Measurements from ENCODE around the gene TPK1.

TPK1 gene

DNA sequence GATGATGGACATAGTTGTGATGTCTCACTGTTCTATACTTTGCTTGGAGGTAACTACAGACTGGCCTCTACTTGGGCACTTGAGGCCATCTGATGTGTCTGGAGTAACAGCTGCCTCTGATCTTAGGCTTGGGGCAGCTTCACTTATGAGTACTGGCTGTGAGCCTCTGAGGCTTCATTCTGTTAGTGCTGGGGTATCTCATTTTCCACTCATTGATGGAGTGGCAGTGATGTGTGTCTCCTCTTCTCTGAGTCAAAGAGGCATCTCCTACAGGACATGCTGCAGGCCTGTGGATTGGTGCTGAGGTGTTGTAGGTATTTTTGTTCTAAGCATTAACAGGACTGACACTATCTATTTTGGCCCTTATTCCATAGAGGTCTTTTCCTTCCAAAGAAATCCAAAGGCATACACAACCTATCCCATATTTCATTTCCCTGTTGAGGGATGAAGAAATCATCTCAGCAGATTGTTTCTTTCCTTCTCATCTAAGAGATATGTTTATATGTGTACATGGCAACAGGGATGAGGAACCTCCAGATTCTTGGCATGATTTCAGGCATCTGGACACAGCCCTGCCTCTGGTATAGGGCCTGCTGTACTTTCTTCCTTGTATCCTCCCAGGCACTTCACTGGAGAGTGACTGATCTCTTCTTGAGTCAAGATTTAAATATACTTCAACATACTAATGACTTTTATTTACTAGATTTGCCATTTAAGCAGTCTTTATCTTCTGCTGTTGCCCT lies 366.7 kb downstream of the TPK1 start:
- Histone ChIP-seq H3K4me2 (ENCODE audit: low read length, poor library complexity, severe bottlenecking) (no peak overlapping the region), H3K36me3 (ENCODE audit: control insufficient read depth in 1 of 2, insufficient read depth in 2 of 2, low read depth in 1 of 2, low read length in 2 of 2) (no peaks in the 10 kb centered on the region), H3K27me3 (ENCODE audit: control insufficient read depth in 1 of 2, insufficient read depth in 1 of 2, low read length in 2 of 2) (no peaks in the 10 kb centered on the region), H3K4me3 (ENCODE audit: insufficient read depth in 1 of 2, low read depth in 1 of 2, low read length in 2 of 2) (no peak overlapping the region), H2BK120ac (ENCODE audit: low read depth, low read length) (no peak overlapping the region), H3K4me1 (ENCODE audit: control insufficient read depth, insufficient read depth, low read depth, low read length) (peaks cover 1% of the 10 kb centered on the region), H3K23ac (ENCODE audit: low read length in 2 of 2) (no peak overlapping the region), H3K27ac (ENCODE audit: low read length, poor library complexity, severe bottlenecking) (no peak overlapping the region), H2BK5ac (ENCODE audit: low read depth, low read length, poor library complexity, severe bottlenecking) (no peak overlapping the region), H3K9ac (ENCODE audit: low read length) (no peak overlapping the region), H3K79me1 (replicated peaks; ENCODE audit: low read length, poor library complexity, severe bottlenecking) (no peaks in the 10 kb centered on the region), H3K18ac (ENCODE audit: low read depth in 1 of 2, low read length in 2 of 2) (no peak overlapping the region), H2AK5ac (ENCODE audit: low read length, severe bottlenecking) (no peak overlapping the region), H2AFZ (ENCODE audit: low read depth, low read length) (no peak overlapping the region), H2BK15ac (ENCODE audit: low read depth, poor library complexity, severe bottlenecking) (no peak overlapping the region), H4K91ac (ENCODE audit: low read length) (no peak overlapping the region), H4K8ac (ENCODE audit: low read length) (no peak overlapping the region), H3K4ac (ENCODE audit: low read depth in 1 of 2, low read length in 2 of 2) (no peak overlapping the region), H2BK12ac (ENCODE audit: low read length in 2 of 2) (no peak overlapping the region), H3K14ac (ENCODE audit: low read length in 2 of 2) (no peak overlapping the region), H3K9me3 (ENCODE audit: control insufficient read depth, low read length) (no peaks in the 10 kb centered on the region)
- DNase-seq = peak; percentile 5

GRCh38 chr7:144459635-144460034 lies 376.2 kb downstream of the TPK1 start:
- Histone ChIP-seq H2BK15ac (ENCODE audit: low read depth, poor library complexity, severe bottlenecking) (no peak overlapping the region), H3K36me3 (ENCODE audit: control insufficient read depth in 1 of 2, insufficient read depth in 2 of 2, low read depth in 1 of 2, low read length in 2 of 2) (no peaks in the 10 kb centered on the region), H3K18ac (ENCODE audit: low read depth in 1 of 2, low read length in 2 of 2) (no peak overlapping the region), H3K4me3 (ENCODE audit: insufficient read depth in 1 of 2, low read depth in 1 of 2, low read length in 2 of 2) (no peak overlapping the region), H4K8ac (ENCODE audit: low read length) (no peak overlapping the region), H2BK12ac (ENCODE audit: low read length in 2 of 2) (no peak overlapping the region), H3K27me3 (ENCODE audit: control insufficient read depth in 1 of 2, insufficient read depth in 1 of 2, low read length in 2 of 2) (no peaks in the 10 kb centered on the region), H3K79me1 (replicated peaks; ENCODE audit: low read length, poor library complexity, severe bottlenecking) (no peaks in the 10 kb centered on the region), H3K14ac (ENCODE audit: low read length in 2 of 2) (no peak overlapping the region), H2AK5ac (ENCODE audit: low read length, severe bottlenecking) (no peak overlapping the region), H3K9ac (ENCODE audit: low read length) (no peak overlapping the region), H3K9me3 (ENCODE audit: control insufficient read depth, low read length) (peaks cover 4% of the 10 kb centered on the region), H4K91ac (ENCODE audit: low read length) (no peak overlapping the region), H2AFZ (ENCODE audit: low read depth, low read length) (no peak overlapping the region), H3K4me2 (ENCODE audit: low read length, poor library complexity, severe bottlenecking) (no peak overlapping the region), H3K27ac (ENCODE audit: low read length, poor library complexity, severe bottlenecking) (no peak overlapping the region), H3K23ac (ENCODE audit: low read length in 2 of 2) (no peak overlapping the region), H2BK120ac (ENCODE audit: low read depth, low read length) (no peak overlapping the region), H3K4ac (ENCODE audit: low read depth in 1 of 2, low read length in 2 of 2) (no peak overlapping the region), H3K4me1 (ENCODE audit: control insufficient read depth, insufficient read depth, low read depth, low read length) (no peaks in the 10 kb centered on the region), H2BK5ac (ENCODE audit: low read depth, low read length, poor library complexity, severe bottlenecking) (no peak overlapping the region)
- WGBS = 73% methylated on average over 5 of the region's 5 CpGs
- DNase-seq = no peak

DNA sequence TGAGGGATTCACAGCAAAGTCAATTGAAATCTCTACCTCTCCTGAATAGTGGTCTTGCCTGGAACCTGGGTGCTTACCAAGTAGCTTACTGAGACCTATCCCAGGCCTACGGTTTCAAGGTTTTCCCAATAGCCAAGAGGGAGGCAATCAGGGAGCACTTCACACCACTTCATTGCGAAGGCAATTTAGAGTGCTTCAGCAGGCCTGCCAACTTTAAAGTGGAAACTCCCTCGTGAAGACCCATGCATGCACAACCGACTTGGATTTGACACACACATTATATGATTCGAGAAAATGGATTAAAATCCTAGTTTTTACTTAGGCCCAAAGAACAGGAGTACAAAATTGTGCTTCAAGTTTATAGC lies 380.8 kb downstream of the TPK1 start:
- Histone ChIP-seq H3K4me2 (ENCODE audit: low read length, poor library complexity, severe bottlenecking) (no peak overlapping the region), H3K27me3 (ENCODE audit: control insufficient read depth in 1 of 2, insufficient read depth in 1 of 2, low read length in 2 of 2) (no peaks in the 10 kb centered on the region), H3K79me1 (replicated peaks; ENCODE audit: low read length, poor library complexity, severe bottlenecking) (no peaks in the 10 kb centered on the region), H3K14ac (ENCODE audit: low read length in 2 of 2) (no peak overlapping the region), H3K27ac (ENCODE audit: low read length, poor library complexity, severe bottlenecking) (no peak overlapping the region), H2BK120ac (ENCODE audit: low read depth, low read length) (no peak overlapping the region), H3K36me3 (ENCODE audit: control insufficient read depth in 1 of 2, insufficient read depth in 2 of 2, low read depth in 1 of 2, low read length in 2 of 2) (no peaks in the 10 kb centered on the region), H3K9me3 (ENCODE audit: control insufficient read depth, low read length) (no peaks in the 10 kb centered on the region), H2BK15ac (ENCODE audit: low read depth, poor library complexity, severe bottlenecking) (no peak overlapping the region), H3K4ac (ENCODE audit: low read depth in 1 of 2, low read length in 2 of 2) (no peak overlapping the region), H4K91ac (ENCODE audit: low read length) (no peak overlapping the region), H3K23ac (ENCODE audit: low read length in 2 of 2) (no peak overlapping the region), H2AFZ (ENCODE audit: low read depth, low read length) (no peak overlapping the region), H3K18ac (ENCODE audit: low read depth in 1 of 2, low read length in 2 of 2) (no peak overlapping the region), H2AK5ac (ENCODE audit: low read length, severe bottlenecking) (no peak overlapping the region), H2BK5ac (ENCODE audit: low read depth, low read length, poor library complexity, severe bottlenecking) (no peak overlapping the region), H2BK12ac (ENCODE audit: low read length in 2 of 2) (no peak overlapping the region), H4K8ac (ENCODE audit: low read length) (no peak overlapping the region), H3K9ac (ENCODE audit: low read length) (no peak overlapping the region), H3K4me3 (ENCODE audit: insufficient read depth in 1 of 2, low read depth in 1 of 2, low read length in 2 of 2) (no peak overlapping the region), H3K4me1 (ENCODE audit: control insufficient read depth, insufficient read depth, low read depth, low read length) (no peaks in the 10 kb centered on the region)
- no peak for DNase-seq
- 71% methylated on average over 5 of the region's 5 CpGs for WGBS

DNA sequence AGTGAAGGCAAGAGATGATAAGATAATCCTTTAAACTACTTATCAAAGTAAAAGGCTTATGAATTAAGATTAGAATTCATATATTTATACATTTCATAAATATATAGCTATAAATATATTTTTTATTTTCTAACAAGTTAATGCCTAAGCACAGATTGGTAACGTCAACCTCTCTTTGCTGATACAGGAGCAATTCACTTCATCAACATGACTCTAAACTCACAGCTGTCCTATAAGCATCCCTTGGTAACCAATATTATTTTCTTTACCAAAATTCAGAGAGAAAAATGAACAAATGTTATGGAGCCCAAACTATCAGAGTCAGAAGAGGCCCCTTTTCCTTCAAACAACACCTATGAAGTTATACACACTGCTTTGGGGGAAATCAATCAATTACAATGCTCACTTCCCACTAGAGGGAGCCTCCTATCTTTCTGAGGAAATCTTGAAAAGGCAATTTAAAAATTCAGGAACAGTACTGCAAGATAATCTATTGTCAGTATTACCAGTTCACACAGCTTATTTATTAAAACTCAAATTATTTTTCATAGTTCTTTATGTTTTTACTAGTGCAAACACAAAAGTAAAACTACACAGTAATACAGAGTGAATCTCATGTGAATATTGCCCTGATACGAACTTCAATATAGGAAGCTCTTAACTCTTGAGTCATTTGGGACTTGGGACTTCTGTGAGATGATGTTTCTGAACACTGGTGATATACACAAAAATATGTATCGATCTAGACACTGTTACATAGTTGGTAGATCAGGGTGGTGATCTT lies 381.4 kb downstream of the TPK1 start:
- Histone ChIP-seq H2BK12ac (ENCODE audit: low read length in 2 of 2) (no peak overlapping the region), H3K4ac (ENCODE audit: low read depth in 1 of 2, low read length in 2 of 2) (no peak overlapping the region), H4K91ac (ENCODE audit: low read length) (no peak overlapping the region), H3K9me3 (ENCODE audit: control insufficient read depth, low read length) (no peaks in the 10 kb centered on the region), H4K8ac (ENCODE audit: low read length) (no peak overlapping the region), H3K23ac (ENCODE audit: low read length in 2 of 2) (no peak overlapping the region), H3K79me1 (replicated peaks; ENCODE audit: low read length, poor library complexity, severe bottlenecking) (no peaks in the 10 kb centered on the region), H3K4me1 (ENCODE audit: control insufficient read depth, insufficient read depth, low read depth, low read length) (no peaks in the 10 kb centered on the region), H3K36me3 (ENCODE audit: control insufficient read depth in 1 of 2, insufficient read depth in 2 of 2, low read depth in 1 of 2, low read length in 2 of 2) (no peaks in the 10 kb centered on the region), H3K4me2 (ENCODE audit: low read length, poor library complexity, severe bottlenecking) (no peak overlapping the region), H3K9ac (ENCODE audit: low read length) (no peak overlapping the region), H2BK120ac (ENCODE audit: low read depth, low read length) (no peak overlapping the region), H3K18ac (ENCODE audit: low read depth in 1 of 2, low read length in 2 of 2) (no peak overlapping the region), H2BK5ac (ENCODE audit: low read depth, low read length, poor library complexity, severe bottlenecking) (no peak overlapping the region), H3K27me3 (ENCODE audit: control insufficient read depth in 1 of 2, insufficient read depth in 1 of 2, low read length in 2 of 2) (no peaks in the 10 kb centered on the region), H3K4me3 (ENCODE audit: insufficient read depth in 1 of 2, low read depth in 1 of 2, low read length in 2 of 2) (no peak overlapping the region), H3K27ac (ENCODE audit: low read length, poor library complexity, severe bottlenecking) (no peak overlapping the region), H3K14ac (ENCODE audit: low read length in 2 of 2) (no peak overlapping the region), H2AFZ (ENCODE audit: low read depth, low read length) (no peak overlapping the region), H2AK5ac (ENCODE audit: low read length, severe bottlenecking) (no peak overlapping the region), H2BK15ac (ENCODE audit: low read depth, poor library complexity, severe bottlenecking) (no peak overlapping the region)
- WGBS = 85% methylated on average over 3 of the region's 3 CpGs
- no peak for DNase-seq

Data from mesenchymal stem cell (in vitro differentiated cells and primary cell).